Skeletal muscle tissue (tissue), 4 donors: ENCODE data around the gene TM4SF4. TPM values are rescaled to one million over a fixed set of nuclear protein-coding genes. Genes with fewer than 3 reads are reported as not detected.
A peak's percentile ranks its signal among the peaks of the same experiment; 100 is the strongest.

ENCODE experiments used
- H3K27ac ChIP-seq: one replicate; pipeline ENCODE4 v1.7.0; 2013; ENCODE audit warnings: mild to moderate bottlenecking, low read depth, low read length, inconsistent platforms
- H3K27me3 ChIP-seq, 3 donors: one replicate each; pipeline ENCODE4 v1.7.0; 2013; ENCODE audit warnings: low read length in 3 of 3; ENCODE audit not compliant: control insufficient read depth in 3 of 3, insufficient read depth in 3 of 3
- H3K36me3 ChIP-seq, 3 donors: one replicate each; pipeline ENCODE4 v1.7.0; 2013; ENCODE audit warnings: low read length in 3 of 3; ENCODE audit not compliant: control insufficient read depth in 3 of 3, insufficient read depth in 3 of 3
- H3K4me1 ChIP-seq, 3 donors: one replicate each; pipeline ENCODE4 v1.7.0; 2013; ENCODE audit warnings: low read length in 3 of 3, mild to moderate bottlenecking in 3 of 3; ENCODE audit not compliant: control insufficient read depth in 3 of 3, insufficient read depth in 3 of 3
- H3K4me3 ChIP-seq, 3 donors: one replicate each; pipeline ENCODE4 v1.7.0; 2013; ENCODE audit warnings: low read length in 3 of 3
- H3K9ac ChIP-seq, 3 donors: one replicate each; pipeline ENCODE4 v1.7.0; 2013; ENCODE audit warnings: low read length in 3 of 3, mild to moderate bottlenecking in 3 of 3, moderate library complexity in 2 of 3, low read depth in 1 of 3
- H3K9me3 ChIP-seq, 3 donors: one replicate each; pipeline ENCODE4 v1.7.0; 2013; ENCODE audit warnings: low read length in 3 of 3; ENCODE audit not compliant: control insufficient read depth in 3 of 3
- total RNA-seq: library from RNA; depleted of rRNA; stranded (reverse); fragments of >200 nt; gene quantifications from one replicate; pipeline ENCODE4 v1.2.3, GENCODE V29; 2014
- donor health status: Osteomylitis.

The TM4SF4 gene
- total RNA-seq, 1 donor from 2014 or later, result not detected

- Histone ChIP-seq H3K27me3 (no peaks in the 10 kb centered on the region), H3K9ac (no peak overlapping the region), H3K9me3 (no peaks in the 10 kb centered on the region), H3K36me3 (peaks cover 3 to 8% (median 3%) of the 10 kb centered on the region in 3 donors), H3K4me1 (peaks cover 9 to 19% (median 18%) of the 10 kb centered on the region in 3 donors), H3K4me3 (no peak overlapping the region), H3K27ac (no peak overlapping the region)
Measured at GRCh38 chr3:149541091-149541491, 66.6 kb downstream of the TM4SF4 start.

DNA sequence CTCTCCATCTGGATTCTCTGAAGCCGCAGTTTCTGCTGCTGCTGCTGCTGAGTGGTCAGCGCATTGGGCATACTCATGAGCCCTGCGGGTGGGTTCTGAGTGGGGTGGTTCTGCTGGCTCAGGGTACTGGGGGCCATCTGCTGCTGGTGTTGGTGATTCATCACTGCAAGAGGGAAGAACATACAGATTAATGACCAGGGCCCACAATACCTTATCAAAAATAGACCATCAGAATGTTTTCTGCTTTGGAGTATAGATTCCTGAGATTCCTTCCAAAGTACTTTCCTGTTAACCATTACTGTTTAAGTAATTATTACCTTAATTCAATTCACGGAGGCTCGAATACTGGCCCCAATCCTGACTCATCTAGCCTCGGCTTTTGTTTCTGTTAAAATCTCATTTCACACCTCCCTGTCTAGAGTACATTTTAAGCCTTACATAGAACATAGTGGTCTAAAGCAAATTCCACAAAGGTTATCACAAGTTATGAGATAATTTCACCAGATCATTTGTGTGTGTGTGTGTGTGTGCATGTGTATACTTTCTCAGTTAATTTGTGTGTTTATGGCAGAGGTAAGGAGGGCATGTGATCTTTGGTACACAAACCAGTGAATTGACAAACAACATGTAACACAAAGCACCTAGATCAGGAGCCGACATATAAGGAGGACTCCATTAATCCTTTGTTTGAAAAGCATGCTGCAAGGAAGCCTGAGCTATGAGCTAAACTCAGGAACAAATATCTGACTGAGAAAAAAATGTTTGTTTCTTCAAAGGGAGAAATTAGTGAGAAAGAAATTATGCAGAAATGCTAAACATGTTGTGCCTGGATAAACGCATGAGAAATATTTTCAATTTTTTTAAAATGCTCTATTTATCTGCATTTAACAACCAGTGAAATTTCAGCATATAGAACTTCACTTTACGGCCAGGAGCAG, 68.1 kb downstream of the TM4SF4 start:
- H3K4me1 ChIP-seq, result peaks cover 0 to 21% (median 9%) of the 10 kb centered on the region in 3 donors
- no peak overlapping the region for H3K27ac ChIP-seq
- no peaks in the 10 kb centered on the region for H3K27me3 ChIP-seq
- no peak overlapping the region for H3K4me3 ChIP-seq
- H3K9me3 ChIP-seq, result no peaks in the 10 kb centered on the region
- peaks cover 3 to 8% (median 3%) of the 10 kb centered on the region in 3 donors for H3K36me3 ChIP-seq
- H3K9ac ChIP-seq, result no peak overlapping the region

DNA sequence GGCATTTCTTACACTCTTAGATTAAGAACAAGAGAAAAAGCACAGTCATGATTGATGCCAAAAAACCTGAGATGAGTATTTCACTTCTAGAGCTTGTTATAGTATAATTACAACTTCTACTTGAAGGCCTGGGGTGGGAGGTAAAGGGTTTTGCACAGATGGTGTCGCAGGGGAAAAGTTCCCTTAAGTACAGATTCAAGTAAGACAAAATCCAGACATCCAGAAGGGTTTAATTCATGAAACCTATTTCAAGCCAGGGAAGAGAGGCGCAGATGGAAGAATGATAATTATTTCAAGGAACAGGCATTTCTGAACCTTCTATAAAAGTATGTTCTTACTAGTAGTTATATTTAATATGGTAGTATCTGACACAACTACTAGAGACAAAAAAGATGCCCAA, 70.6 kb downstream of the TM4SF4 start:
- no peak overlapping the region for H3K27ac ChIP-seq
- H3K9ac ChIP-seq, result no peak overlapping the region
- peaks cover 3 to 8% (median 3%) of the 10 kb centered on the region in 3 donors for H3K36me3 ChIP-seq
- no peak overlapping the region for H3K4me3 ChIP-seq
- H3K4me1 ChIP-seq, result peaks cover 4 to 21% (median 16%) of the 10 kb centered on the region in 3 donors
- H3K27me3 ChIP-seq, result no peaks in the 10 kb centered on the region
- no peaks in the 10 kb centered on the region for H3K9me3 ChIP-seq

- no peak overlapping the region for H3K9ac ChIP-seq
- peaks cover 11 to 31% (median 24%) of the 10 kb centered on the region in 3 donors for H3K4me1 ChIP-seq
- H3K27me3 ChIP-seq, result no peaks in the 10 kb centered on the region
- peak overlapping the region; percentile 67 for H3K27ac ChIP-seq
- H3K36me3 ChIP-seq, result no peaks in the 10 kb centered on the region
- no peak overlapping the region for H3K4me3 ChIP-seq
- no peaks in the 10 kb centered on the region for H3K9me3 ChIP-seq
Measured at GRCh38 chr3:149547413-149547812, 72.9 kb downstream of the TM4SF4 start.

DNA sequence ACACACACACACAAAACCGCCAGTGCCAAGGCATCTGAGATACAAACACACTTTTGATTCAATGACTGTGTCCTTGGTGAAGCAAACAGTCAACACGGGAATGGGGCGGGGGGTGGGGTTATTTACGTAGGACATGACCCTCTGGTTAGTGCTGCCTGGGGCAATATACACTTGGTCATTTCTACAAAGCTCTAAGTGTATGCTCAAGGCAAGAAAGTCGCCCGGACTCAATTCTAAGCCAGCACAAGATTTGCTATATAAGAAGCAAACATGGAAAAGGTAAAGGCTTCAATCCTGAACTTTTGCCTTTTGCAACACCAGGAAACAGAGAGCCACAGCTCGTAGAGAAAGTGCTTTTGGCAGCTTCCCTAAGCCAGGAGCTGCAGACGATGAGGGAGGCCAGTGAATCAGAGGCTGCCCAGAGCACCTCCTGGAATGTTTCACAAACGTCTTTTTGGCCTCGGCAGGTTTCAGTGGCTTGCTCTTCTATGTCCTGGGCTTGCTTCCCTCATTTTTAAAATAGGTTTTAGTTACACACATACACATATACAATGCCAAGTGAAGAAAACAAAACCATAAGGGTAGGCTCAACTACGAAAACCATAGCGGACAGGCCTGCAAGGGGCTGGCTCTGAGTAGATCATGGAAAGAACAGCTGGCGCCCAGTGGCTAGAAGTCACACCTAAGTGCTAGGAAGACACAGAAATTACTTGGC, 73.6 kb downstream of the TM4SF4 start:
- H3K4me1 ChIP-seq, result peaks cover 13 to 38% (median 28%) of the 10 kb centered on the region in 3 donors
- no peak overlapping the region for H3K9ac ChIP-seq

DNA sequence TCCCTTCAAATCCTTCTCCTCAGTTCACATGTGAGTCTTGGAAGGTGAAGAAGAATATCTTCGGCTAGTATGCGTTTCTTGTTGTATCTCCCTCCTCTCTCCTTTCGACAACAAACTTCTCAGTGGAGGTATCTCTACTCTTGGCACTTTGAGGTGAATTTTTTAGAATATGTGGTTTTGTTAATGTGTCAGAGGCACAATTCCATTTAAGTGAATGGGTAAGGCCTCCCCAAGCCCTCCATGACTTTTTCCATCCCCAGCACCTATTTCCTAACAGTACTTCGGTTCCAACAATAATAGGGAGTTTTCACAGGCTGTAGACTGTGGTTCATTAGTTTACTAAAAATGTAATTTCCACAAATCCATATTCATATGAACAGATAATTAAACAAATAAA, 74.2 kb downstream of the TM4SF4 start:
- H3K36me3 ChIP-seq, result no peaks in the 10 kb centered on the region
- no peaks in the 10 kb centered on the region for H3K27me3 ChIP-seq
- no peak overlapping the region for H3K9ac ChIP-seq
- H3K4me1 ChIP-seq, result peaks cover 16 to 42% (median 33%) of the 10 kb centered on the region in 3 donors
- no peaks in the 10 kb centered on the region for H3K9me3 ChIP-seq
- H3K27ac ChIP-seq, result peak overlapping the region; percentile 67
- peak overlapping the region in 1 of 3 donors; percentile 38 for H3K4me3 ChIP-seq

More for the DNA sequence above, 73.6 kb downstream of the TM4SF4 start:
- H3K36me3 ChIP-seq, result no peaks in the 10 kb centered on the region
- H3K9me3 ChIP-seq, result no peaks in the 10 kb centered on the region
- H3K27me3 ChIP-seq, result no peaks in the 10 kb centered on the region
- H3K4me3 ChIP-seq, result peak overlapping the region in 1 of 3 donors; percentile 38
- H3K27ac ChIP-seq, result peak overlapping the region; percentile 67

- Histone ChIP-seq H3K9ac (no peak overlapping the region), H3K36me3 (no peaks in the 10 kb centered on the region), H3K27ac (no peak overlapping the region), H3K4me1 (peaks cover 37 to 61% (median 53%) of the 10 kb centered on the region in 3 donors), H3K9me3 (no peaks in the 10 kb centered on the region), H3K27me3 (no peaks in the 10 kb centered on the region), H3K4me3 (no peak overlapping the region)
Measured at GRCh38 chr3:149551500-149551899, 77.0 kb downstream of the TM4SF4 start.

DNA sequence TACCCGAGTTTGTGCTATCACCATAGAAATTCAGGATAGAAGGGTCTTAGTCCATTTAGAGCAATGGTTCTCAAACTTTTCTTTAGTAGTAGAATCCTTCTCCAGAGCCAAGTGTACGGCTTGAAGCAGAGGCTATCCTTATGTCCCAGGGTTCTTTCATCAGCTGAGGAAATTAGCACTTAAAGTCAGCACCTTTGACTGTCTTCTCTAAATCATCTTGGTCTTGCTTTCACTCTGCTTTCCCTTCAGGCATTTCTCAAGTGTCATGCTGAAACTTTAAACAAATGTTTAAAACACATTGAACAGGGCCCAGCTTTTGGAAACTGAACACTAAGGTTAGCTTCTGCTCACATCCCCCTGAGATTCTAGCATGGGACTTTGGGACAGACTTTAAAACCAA, 78.2 kb downstream of the TM4SF4 start:
- no peaks in the 10 kb centered on the region for H3K9me3 ChIP-seq
- H3K4me3 ChIP-seq, result no peak overlapping the region
- peaks cover 37 to 54% (median 48%) of the 10 kb centered on the region in 3 donors for H3K4me1 ChIP-seq
- H3K27ac ChIP-seq, result peak overlapping the region; percentile 36
- no peaks in the 10 kb centered on the region for H3K36me3 ChIP-seq
- no peaks in the 10 kb centered on the region for H3K27me3 ChIP-seq
- H3K9ac ChIP-seq, result no peak overlapping the region
